OCI-LY1 (cell line): Measurements from ENCODE around the gene CLCN5.

Experiments used
- H2AFZ ChIP-seq: fragments of 200-600 bp; sonication (generic), shearing (Covaris generic); 2 replicates; pipeline ENCODE4 v1.6.0; 2014; ENCODE audit warnings: antibody characterized with exemption, mild to moderate bottlenecking, low read length
- H3F3A ChIP-seq: fragments of 200-600 bp; sonication (generic), shearing (Covaris generic); 2 replicates; pipeline ENCODE4 v1.6.0; 2014; ENCODE audit warnings: mild to moderate bottlenecking, antibody characterized with exemption, low read length, moderate library complexity; ENCODE audit not compliant: insufficient read depth
- H3K27ac ChIP-seq: fragments of 200-600 bp; sonication (generic); 2 replicates; pipeline ENCODE4 v1.5.1; 2014; ENCODE audit warnings: low read length, mixed run types, mild to moderate bottlenecking, low read depth; ENCODE audit not compliant: poor library complexity, severe bottlenecking
- H3K27me3 ChIP-seq: fragments of 200-600 bp; sonication (generic); 2 replicates; pipeline ENCODE4 v1.6.0; 2014; ENCODE audit warnings: antibody characterized with exemption, mild to moderate bottlenecking, low read length, moderate library complexity; ENCODE audit not compliant: insufficient read depth
- H3K36me3 ChIP-seq: fragments of 200-600 bp; sonication (generic); 2 replicates; pipeline ENCODE4 v1.6.1; 2014; ENCODE audit warnings: mild to moderate bottlenecking, antibody characterized with exemption, low read length, moderate library complexity, mixed read lengths; ENCODE audit not compliant: insufficient read depth
- H3K4me1 ChIP-seq: fragments of 200-600 bp; sonication (generic); 2 replicates; pipeline ENCODE4 v1.5.1; 2014; ENCODE audit warnings: mild to moderate bottlenecking, low read length, moderate library complexity; ENCODE audit not compliant: insufficient read depth, severe bottlenecking
- H3K4me2 ChIP-seq: fragments of 200-600 bp; sonication (generic), shearing (Covaris generic); 2 replicates; pipeline ENCODE4 v1.6.1; 2014; ENCODE audit warnings: low read length
- H3K4me3 ChIP-seq: fragments of 200-600 bp; sonication (generic); 2 replicates; pipeline ENCODE4 v1.5.1; 2014; ENCODE audit warnings: low read length, low read depth, mild to moderate bottlenecking, mixed read lengths; ENCODE audit not compliant: poor library complexity, severe bottlenecking
- H3K79me2 ChIP-seq: fragments of 200-600 bp; shearing (Covaris generic); 2 replicates; pipeline ENCODE4 v1.6.1; 2016; ENCODE audit warnings: mixed run types, low read length, mixed read lengths; ENCODE audit not compliant: insufficient read depth
- H3K9ac ChIP-seq: fragments of 200-600 bp; sonication (generic), shearing (Covaris generic); 2 replicates; pipeline ENCODE4 v1.6.1; 2014; ENCODE audit warnings: mild to moderate bottlenecking, low read length, mixed read lengths
- H3K9me2 ChIP-seq: fragments of 200-600 bp; sonication (generic), shearing (Covaris generic); 2 replicates; pipeline ENCODE4 v1.6.1; 2014; ENCODE audit warnings: low read depth, mild to moderate bottlenecking, low read length, mixed read lengths
- H3K9me3 ChIP-seq: fragments of 200-600 bp; shearing (Covaris generic); 2 replicates; pipeline ENCODE4 v1.6.1; 2014; ENCODE audit warnings: low read length, mixed read lengths
- H4K20me1 ChIP-seq: fragments of 200-600 bp; sonication (generic), shearing (Covaris generic); 2 replicates; pipeline ENCODE4 v1.6.0; 2016; ENCODE audit warnings: mild to moderate bottlenecking, low read length; ENCODE audit not compliant: insufficient read depth
- EZH2 ChIP-seq: fragments of 200-600 bp; sonication (generic), shearing (Covaris generic); IDR thresholded peaks from 2 replicates; pipeline ENCODE4 v1.8.0; 2017; ENCODE audit warnings: borderline replicate concordance, mixed run types, mild to moderate bottlenecking, antibody characterized with exemption, low read length, moderate library complexity, mixed read lengths
- TF ChIP-seq, protein P1 (sequence below): fragments of 200-600 bp; sonication (generic), shearing (Covaris generic); IDR thresholded peaks from 2 replicates; pipeline ENCODE4 v1.5.1; 2017; ENCODE audit warnings: mild to moderate bottlenecking, antibody characterized with exemption, low read length, moderate library complexity, mixed read lengths

Gene CLCN5

DNA sequence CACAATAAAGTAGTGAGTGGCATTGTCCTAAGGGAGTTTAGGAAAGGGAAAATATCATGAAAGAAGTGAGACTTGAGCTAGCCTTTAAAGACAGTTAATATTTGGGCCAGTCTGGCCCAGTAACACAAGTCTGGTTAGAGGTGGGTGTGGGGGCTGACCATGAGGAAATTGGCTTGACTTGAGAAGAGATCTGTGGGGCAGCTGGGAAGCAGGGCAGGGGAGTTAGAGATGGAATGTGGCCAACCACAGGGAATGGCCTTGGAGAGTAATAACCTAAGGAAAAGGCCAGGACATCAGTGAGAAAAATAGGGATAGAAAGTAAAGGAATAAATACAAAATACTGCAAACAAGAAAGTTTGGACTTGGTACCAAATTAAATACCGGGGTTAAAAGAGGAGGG, 71.3 kb downstream of the CLCN5 start:
- Histone ChIP-seq H3K36me3 (no peaks in the 10 kb centered on the region), H3K9ac (no peak overlapping the region), H3K4me1 (no peaks in the 10 kb centered on the region), H3K9me3 (no peaks in the 10 kb centered on the region), H4K20me1 (no peaks in the 10 kb centered on the region), H3K27me3 (no peaks in the 10 kb centered on the region), H3K79me2 (no peaks in the 10 kb centered on the region), H3F3A (no peaks in the 10 kb centered on the region), H3K4me3 (no peak overlapping the region), H3K9me2 (no peaks in the 10 kb centered on the region), H3K27ac (no peak overlapping the region), H3K4me2 (no peak overlapping the region), H2AFZ (no peak overlapping the region)
- TF ChIP-seq, protein P1, sequence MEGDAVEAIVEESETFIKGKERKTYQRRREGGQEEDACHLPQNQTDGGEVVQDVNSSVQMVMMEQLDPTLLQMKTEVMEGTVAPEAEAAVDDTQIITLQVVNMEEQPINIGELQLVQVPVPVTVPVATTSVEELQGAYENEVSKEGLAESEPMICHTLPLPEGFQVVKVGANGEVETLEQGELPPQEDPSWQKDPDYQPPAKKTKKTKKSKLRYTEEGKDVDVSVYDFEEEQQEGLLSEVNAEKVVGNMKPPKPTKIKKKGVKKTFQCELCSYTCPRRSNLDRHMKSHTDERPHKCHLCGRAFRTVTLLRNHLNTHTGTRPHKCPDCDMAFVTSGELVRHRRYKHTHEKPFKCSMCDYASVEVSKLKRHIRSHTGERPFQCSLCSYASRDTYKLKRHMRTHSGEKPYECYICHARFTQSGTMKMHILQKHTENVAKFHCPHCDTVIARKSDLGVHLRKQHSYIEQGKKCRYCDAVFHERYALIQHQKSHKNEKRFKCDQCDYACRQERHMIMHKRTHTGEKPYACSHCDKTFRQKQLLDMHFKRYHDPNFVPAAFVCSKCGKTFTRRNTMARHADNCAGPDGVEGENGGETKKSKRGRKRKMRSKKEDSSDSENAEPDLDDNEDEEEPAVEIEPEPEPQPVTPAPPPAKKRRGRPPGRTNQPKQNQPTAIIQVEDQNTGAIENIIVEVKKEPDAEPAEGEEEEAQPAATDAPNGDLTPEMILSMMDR: no peak

DNA sequence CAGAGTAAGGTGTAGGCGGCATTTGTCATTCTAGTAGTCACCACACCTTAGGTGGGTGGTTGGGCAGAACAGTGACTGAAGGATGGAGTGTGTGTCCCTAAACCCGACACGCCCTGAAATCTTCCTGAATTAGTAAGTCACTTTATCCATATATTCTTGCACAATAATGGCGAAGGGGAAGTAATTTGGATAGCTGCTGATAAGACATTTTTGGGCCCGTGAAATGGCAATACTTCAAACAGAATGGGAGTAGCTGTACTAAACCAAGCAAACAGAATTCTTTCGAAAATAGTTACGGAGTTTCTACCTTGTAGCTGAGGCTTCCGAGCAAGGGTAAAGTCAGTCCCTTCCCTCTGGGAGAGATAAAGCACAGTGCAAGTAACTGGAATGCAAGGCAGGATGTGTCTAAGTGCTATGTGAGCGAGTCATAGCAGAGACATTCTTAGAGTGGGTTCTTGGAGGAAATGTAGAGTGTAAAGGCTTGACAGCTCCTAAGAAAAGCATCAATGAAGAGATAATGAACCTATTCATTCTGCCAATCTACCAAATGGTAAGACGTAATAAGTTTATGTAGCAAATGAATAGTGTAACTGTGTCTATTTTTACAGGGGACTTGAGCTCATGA, 72.8 kb downstream of the CLCN5 start:
- H3K4me2 ChIP-seq: no peak overlapping the region
- no peaks in the 10 kb centered on the region for H3K27me3 ChIP-seq
- no peaks in the 10 kb centered on the region for H3F3A ChIP-seq
- H3K9me2 ChIP-seq: no peaks in the 10 kb centered on the region
- H3K9me3 ChIP-seq: no peaks in the 10 kb centered on the region
- TF ChIP-seq, protein P1: no peak
- no peak for TF ChIP-seq EZH2
- H3K27ac ChIP-seq: no peak overlapping the region
- H3K9ac ChIP-seq: no peak overlapping the region
- H3K4me1 ChIP-seq: no peaks in the 10 kb centered on the region
- no peaks in the 10 kb centered on the region for H3K36me3 ChIP-seq
- no peak overlapping the region for H2AFZ ChIP-seq
- no peak overlapping the region for H3K4me3 ChIP-seq
- no peaks in the 10 kb centered on the region for H4K20me1 ChIP-seq
- no peaks in the 10 kb centered on the region for H3K79me2 ChIP-seq

DNA sequence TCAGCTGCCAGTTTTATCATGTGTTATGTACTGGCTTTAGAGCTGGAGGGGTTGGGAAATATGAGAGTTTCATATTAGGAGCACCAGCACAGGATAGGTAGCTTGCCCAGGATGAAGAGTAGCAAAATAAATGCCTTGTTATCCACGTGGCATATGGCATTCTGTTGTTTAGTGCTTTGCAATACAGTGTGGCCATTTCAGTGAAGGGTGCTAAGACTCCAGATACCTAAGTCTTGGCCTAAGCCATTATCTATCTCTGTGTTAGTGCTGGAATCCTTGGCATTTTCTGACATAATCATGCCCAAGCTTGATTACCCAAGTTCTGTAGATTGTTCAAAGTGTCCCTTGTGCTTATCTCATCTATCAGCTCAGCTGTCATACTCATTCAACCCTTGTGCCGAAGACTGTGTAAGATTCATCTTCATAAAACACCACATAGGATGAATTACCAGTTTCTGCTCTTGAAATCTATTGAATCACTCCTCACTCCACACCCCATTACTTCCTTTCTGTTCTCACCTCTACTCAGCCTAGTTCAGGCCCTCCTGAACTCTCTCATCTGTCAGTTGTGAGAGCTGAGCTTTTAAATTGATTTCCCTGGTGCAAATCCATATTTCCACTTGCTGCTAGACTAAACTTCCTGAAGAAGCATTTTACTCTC, 73.5 kb downstream of the CLCN5 start:
- Histone ChIP-seq H3K4me2 (no peak overlapping the region), H3K4me1 (peaks cover 2% of the 10 kb centered on the region), H3K9me2 (no peaks in the 10 kb centered on the region), H3K27me3 (no peaks in the 10 kb centered on the region), H2AFZ (no peak overlapping the region), H3K9ac (no peak overlapping the region), H4K20me1 (no peaks in the 10 kb centered on the region), H3K36me3 (no peaks in the 10 kb centered on the region), H3K27ac (no peak overlapping the region), H3F3A (no peaks in the 10 kb centered on the region), H3K9me3 (no peaks in the 10 kb centered on the region), H3K79me2 (no peaks in the 10 kb centered on the region), H3K4me3 (no peak overlapping the region)
- TF ChIP-seq, protein P1: no peak
- TF ChIP-seq EZH2: no peak
